ENCODE results near the gene RO60. TPM values are rescaled to one million over a fixed set of nuclear protein-coding genes. Genes with fewer than 3 reads are reported as not detected.

RO60 gene
- total and polyA plus RNA-seq, 2 of the 13 experiments (the other 11 are each of a cell fraction or from before 2014, with no cell fraction given) = 20.3 to 53.7 TPM

DNA sequence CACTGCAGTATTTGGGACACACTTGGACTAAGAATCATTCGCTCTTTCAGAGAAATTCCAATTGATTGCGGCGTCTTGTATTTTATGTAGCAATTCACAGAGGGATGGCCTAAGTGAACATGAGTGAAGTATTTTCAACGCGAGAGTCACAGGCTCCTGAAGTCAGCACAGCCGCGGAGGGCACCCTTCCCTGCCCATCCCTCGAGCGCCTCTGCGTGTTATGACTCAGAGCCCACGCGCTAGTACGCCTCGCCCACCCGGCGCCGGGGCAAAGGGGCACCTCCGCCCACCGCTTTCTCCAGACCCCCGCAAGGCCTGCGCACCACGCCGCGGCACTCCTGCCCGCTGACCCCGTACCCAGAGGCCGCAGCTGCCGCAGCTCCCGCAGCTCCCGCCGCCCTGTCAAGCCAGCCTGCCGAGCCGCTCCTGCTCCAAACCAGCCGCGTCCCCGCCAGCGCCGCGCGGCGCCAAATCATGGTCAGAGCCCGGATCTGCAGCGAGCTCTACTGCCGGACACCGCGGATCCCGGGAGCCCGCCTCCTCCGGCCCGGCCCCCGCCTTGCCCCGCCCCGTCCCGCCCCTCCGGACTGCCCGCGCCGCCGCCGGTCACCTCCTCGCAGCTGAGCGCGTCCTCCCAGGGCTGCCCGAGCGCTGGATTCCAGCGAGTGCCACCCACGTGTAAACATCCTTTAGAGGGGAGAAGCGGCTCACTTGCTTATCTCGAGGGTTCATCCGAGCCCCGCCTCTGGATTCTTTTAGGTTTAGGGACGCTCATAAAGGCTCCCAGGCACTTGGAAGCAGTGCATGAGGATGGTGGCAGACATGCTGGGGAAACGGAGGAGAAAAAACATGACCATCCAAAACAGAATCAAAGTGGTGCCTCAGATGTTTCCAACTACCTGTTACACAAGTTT, 45.8 kb downstream of the RO60 start, which contains the start of gene GLRX2 (continued):
- TF ChIP-seq, protein P1, sequence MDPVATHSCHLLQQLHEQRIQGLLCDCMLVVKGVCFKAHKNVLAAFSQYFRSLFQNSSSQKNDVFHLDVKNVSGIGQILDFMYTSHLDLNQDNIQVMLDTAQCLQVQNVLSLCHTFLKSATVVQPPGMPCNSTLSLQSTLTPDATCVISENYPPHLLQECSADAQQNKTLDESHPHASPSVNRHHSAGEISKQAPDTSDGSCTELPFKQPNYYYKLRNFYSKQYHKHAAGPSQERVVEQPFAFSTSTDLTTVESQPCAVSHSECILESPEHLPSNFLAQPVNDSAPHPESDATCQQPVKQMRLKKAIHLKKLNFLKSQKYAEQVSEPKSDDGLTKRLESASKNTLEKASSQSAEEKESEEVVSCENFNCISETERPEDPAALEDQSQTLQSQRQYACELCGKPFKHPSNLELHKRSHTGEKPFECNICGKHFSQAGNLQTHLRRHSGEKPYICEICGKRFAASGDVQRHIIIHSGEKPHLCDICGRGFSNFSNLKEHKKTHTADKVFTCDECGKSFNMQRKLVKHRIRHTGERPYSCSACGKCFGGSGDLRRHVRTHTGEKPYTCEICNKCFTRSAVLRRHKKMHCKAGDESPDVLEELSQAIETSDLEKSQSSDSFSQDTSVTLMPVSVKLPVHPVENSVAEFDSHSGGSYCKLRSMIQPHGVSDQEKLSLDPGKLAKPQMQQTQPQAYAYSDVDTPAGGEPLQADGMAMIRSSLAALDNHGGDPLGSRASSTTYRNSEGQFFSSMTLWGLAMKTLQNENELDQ (CRISPR knock-in tag; IDR thresholded peaks at IDR 0.05; ENCODE audit: borderline replicate concordance) = no peak
- TF ChIP-seq HNF1B (CRISPR knock-in tag; IDR thresholded peaks at IDR 0.05) (peak; percentile 35; the same call in 1 of the 2 replicates), ZNF44 (CRISPR knock-in tag; IDR thresholded peaks at IDR 0.05) (no peak), LCORL (IDR thresholded peaks at IDR 0.05) (no peak), LCORL (CRISPR knock-in tag; IDR thresholded peaks at IDR 0.05) (peak; percentile 18; the same call in 1 of the 2 replicates), KDM2A (CRISPR knock-in tag; IDR thresholded peaks at IDR 0.05; ENCODE audit: borderline replicate concordance, low read depth) (peak; percentile 42; the same call in 1 of the 2 replicates), ZSCAN30 (CRISPR knock-in tag; IDR thresholded peaks at IDR 0.05) (no peak), MAFF (IDR thresholded peaks at IDR 0.05; ENCODE audit: low read depth, low read length) (no peak), KDM6A (CRISPR knock-in tag; IDR thresholded peaks at IDR 0.05; ENCODE audit: low read depth) (no peak), ZNF572 (CRISPR knock-in tag; IDR thresholded peaks at IDR 0.05) (no peak), ZNF580 (CRISPR knock-in tag; IDR thresholded peaks at IDR 0.05; ENCODE audit: borderline replicate concordance, low read depth) (no peak), RNF219 (CRISPR knock-in tag; IDR thresholded peaks at IDR 0.05) (no peak), TGIF2 (CRISPR knock-in tag; IDR thresholded peaks at IDR 0.05) (no peak), GABPA (IDR thresholded peaks at IDR 0.05; ENCODE audit: low read depth, low read length) (peak; percentile 15; the same call in 1 of the 2 replicates), GABPA (CRISPR knock-in tag; IDR thresholded peaks at IDR 0.05; ENCODE audit: low read depth) (no peak)
- TF ChIP-seq, protein P2, sequence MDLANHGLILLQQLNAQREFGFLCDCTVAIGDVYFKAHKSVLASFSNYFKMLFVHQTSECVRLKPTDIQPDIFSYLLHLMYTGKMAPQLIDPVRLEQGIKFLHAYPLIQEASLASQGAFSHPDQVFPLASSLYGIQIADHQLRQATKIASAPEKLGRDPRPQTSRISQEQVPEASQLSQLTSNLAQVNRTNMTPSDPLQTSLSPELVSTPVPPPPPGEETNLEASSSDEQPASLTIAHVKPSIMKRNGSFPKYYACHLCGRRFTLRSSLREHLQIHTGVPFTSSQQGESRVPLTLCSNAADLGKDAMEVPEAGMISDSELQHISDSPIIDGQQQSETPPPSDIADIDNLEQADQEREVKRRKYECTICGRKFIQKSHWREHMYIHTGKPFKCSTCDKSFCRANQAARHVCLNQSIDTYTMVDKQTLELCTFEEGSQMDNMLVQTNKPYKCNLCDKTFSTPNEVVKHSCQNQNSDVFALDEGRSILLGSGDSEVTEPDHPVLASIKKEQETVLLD (CRISPR knock-in tag; IDR thresholded peaks at IDR 0.05; ENCODE audit: low read depth) = peak; percentile 82
- TF ChIP-seq, protein P3, sequence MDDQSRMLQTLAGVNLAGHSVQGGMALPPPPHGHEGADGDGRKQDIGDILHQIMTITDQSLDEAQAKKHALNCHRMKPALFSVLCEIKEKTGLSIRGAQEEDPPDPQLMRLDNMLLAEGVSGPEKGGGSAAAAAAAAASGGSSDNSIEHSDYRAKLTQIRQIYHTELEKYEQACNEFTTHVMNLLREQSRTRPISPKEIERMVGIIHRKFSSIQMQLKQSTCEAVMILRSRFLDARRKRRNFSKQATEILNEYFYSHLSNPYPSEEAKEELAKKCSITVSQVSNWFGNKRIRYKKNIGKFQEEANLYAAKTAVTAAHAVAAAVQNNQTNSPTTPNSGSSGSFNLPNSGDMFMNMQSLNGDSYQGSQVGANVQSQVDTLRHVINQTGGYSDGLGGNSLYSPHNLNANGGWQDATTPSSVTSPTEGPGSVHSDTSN (CRISPR knock-in tag; IDR thresholded peaks at IDR 0.05; ENCODE audit: borderline replicate concordance) = no peak
- TF ChIP-seq, protein P4, sequence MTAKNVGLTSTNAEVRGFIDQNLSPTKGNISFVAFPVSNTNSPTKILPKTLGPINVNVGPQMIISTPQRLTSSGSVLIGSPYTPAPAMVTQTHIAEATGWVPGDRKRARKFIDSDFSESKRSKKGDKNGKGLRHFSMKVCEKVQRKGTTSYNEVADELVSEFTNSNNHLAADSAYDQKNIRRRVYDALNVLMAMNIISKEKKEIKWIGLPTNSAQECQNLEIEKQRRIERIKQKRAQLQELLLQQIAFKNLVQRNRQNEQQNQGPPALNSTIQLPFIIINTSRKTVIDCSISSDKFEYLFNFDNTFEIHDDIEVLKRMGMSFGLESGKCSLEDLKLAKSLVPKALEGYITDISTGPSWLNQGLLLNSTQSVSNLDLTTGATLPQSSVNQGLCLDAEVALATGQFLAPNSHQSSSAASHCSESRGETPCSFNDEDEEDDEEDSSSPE (CRISPR knock-in tag; IDR thresholded peaks at IDR 0.05) = peak; percentile 43; the same call in 1 of the 2 replicates

Measured in HepG2 (cell line).